CD4-positive, CD25-positive, alpha-beta regulatory T cell (primary cell): Measurements from ENCODE around the gene IGSF9B. TPM values are rescaled to one million over a fixed set of nuclear protein-coding genes. Genes with fewer than 3 reads are reported as not detected.

ENCODE experiments used
- ATAC-seq, 2 donors: fragments of 150-1000 bp; cut with Tn5 transposase; one replicate each; pipeline ENCODE4 v1.10.0; 2021; ENCODE audit warnings: low read depth in 2 of 2, moderate number of reproducible peaks in 2 of 2, moderate library complexity in 1 of 2
- DNase-seq, 3 donors: peaks; one replicate each; pipeline versions ENCODE4 v3.0.0 to v3.0.0-alpha.2; 2012 to 2022; ENCODE audit warnings: mixed read lengths in 1 of 3
- H3K27ac ChIP-seq: one replicate; pipeline ENCODE4 v1.7.0; 2013; ENCODE audit warnings: mild to moderate bottlenecking, low read length; ENCODE audit not compliant: insufficient read depth, poor library complexity, severe bottlenecking
- H3K27me3 ChIP-seq: one replicate; pipeline ENCODE4 v1.7.0; 2013; ENCODE audit warnings: low read length; ENCODE audit not compliant: control insufficient read depth, insufficient read depth
- H3K36me3 ChIP-seq: one replicate; pipeline ENCODE4 v1.7.0; 2013; ENCODE audit warnings: mild to moderate bottlenecking, low read length, moderate library complexity; ENCODE audit not compliant: control insufficient read depth, insufficient read depth
- H3K4me1 ChIP-seq: 2 replicates; pipeline ENCODE4 v1.7.0; 2013; ENCODE audit warnings: mild to moderate bottlenecking, low read length; ENCODE audit not compliant: insufficient read depth, control insufficient read depth, poor library complexity, severe bottlenecking
- H3K4me3 ChIP-seq: one replicate; pipeline ENCODE4 v1.7.0; 2013; ENCODE audit warnings: low read depth, mild to moderate bottlenecking, low read length, moderate library complexity
- H3K9me3 ChIP-seq, 2 experiments: 1 replicate in 1 of 2; 2 replicates in 1 of 2; pipeline ENCODE4 v1.7.0; 2013; ENCODE audit warnings: low read length in 2 of 2, mild to moderate bottlenecking in 1 of 2, moderate library complexity in 1 of 2; ENCODE audit not compliant: control insufficient read depth in 2 of 2
- H3K27ac Mint-ChIP-seq, 3 donors: one replicate each; pipeline ENCODE4 v1.8.0; 2020 to 2022; ENCODE audit warnings: mild to moderate bottlenecking in 3 of 3, mixed read lengths in 3 of 3, moderate library complexity in 2 of 3
- H3K27me3 Mint-ChIP-seq: one replicate; pipeline ENCODE4 v1.8.0; 2022; ENCODE audit warnings: mild to moderate bottlenecking, mixed read lengths
- H3K36me3 Mint-ChIP-seq: one replicate; pipeline ENCODE4 v1.8.0; 2020; ENCODE audit warnings: mixed read lengths
- H3K4me1 Mint-ChIP-seq, 4 donors: one replicate each; pipeline ENCODE4 v1.8.0; 2020 to 2022; ENCODE audit warnings: mixed read lengths in 4 of 4, mild to moderate bottlenecking in 1 of 4
- H3K4me3 Mint-ChIP-seq, 4 donors: one replicate each; pipeline ENCODE4 v1.8.0; 2020 to 2022; ENCODE audit warnings: mild to moderate bottlenecking in 4 of 4, mixed read lengths in 4 of 4, moderate library complexity in 3 of 4
- H3K9me3 Mint-ChIP-seq, 7 donors: one replicate each; pipeline ENCODE4 v1.8.0; 2020 to 2022; ENCODE audit warnings: mixed read lengths in 7 of 7, mild to moderate bottlenecking in 3 of 7, moderate library complexity in 2 of 7
- polyA plus RNA-seq, 4 donors: library from polyadenylated mRNA; unstranded; fragments of 300-500 nt; fragmentation: Illumina TruSeq; gene quantifications; one replicate each; pipeline ENCODE4 v1.2.3, GENCODE V29; 2021
- total RNA-seq: library from RNA; stranded (reverse); gene quantifications from one replicate; pipeline ENCODE4 v1.2.3, GENCODE V29; 2022

The IGSF9B gene
- total and polyA plus RNA-seq, 5 donors from 2014 or later, result 0.65 to 40.0 (median 1.3) TPM

- H3K36me3 Mint-ChIP-seq, result no peaks in the 10 kb centered on the region
- Histone ChIP-seq H3K9me3 (no peaks in the 10 kb centered on the region), H3K36me3 (no peaks in the 10 kb centered on the region), H3K4me1 (no peaks in the 10 kb centered on the region), H3K4me3 (no peak overlapping the region), H3K27ac (no peak overlapping the region), H3K27me3 (no peaks in the 10 kb centered on the region)
- no peaks in the 10 kb centered on the region for H3K4me1 Mint-ChIP-seq
- no peak overlapping the region for H3K27ac Mint-ChIP-seq
- no peak for DNase-seq
- no peak for ATAC-seq
- H3K4me3 Mint-ChIP-seq, result no peak overlapping the region
- peaks cover 6% of the 10 kb centered on the region for H3K27me3 Mint-ChIP-seq
- no peaks in the 10 kb centered on the region for H3K9me3 Mint-ChIP-seq
These were observed 25.4 kb upstream of the IGSF9B start for GRCh38 chr11:133982151-133982550.

DNA sequence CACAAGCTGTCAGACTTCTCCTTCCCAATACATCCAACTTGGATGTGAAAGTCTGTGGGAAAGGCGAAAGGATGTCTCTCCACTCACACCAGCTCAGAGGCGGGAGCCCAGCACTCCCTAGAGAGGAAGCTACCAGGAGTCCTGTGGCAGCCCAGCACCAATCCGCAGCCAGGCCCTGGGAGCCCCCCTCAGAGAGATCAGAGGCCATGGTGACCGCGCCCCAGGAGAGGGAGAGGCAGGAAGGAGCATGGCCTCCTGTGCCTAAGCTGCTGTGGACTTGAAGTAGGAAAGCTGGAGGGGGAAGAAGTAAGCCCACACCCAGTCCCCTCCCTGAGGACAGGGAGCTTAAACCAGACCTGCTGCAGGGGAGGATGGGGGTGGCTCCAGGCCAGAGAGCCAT is 24.4 kb upstream of the IGSF9B start:
- no peak overlapping the region for H3K4me3 Mint-ChIP-seq
- DNase-seq (no peak), ATAC-seq (no peak)
- Histone ChIP-seq H3K4me1 (no peaks in the 10 kb centered on the region), H3K27ac (no peak overlapping the region), H3K27me3 (no peaks in the 10 kb centered on the region), H3K9me3 (no peaks in the 10 kb centered on the region), H3K36me3 (no peaks in the 10 kb centered on the region), H3K4me3 (no peak overlapping the region)
- H3K4me1 Mint-ChIP-seq, result no peaks in the 10 kb centered on the region
- no peaks in the 10 kb centered on the region for H3K9me3 Mint-ChIP-seq
- H3K27ac Mint-ChIP-seq, result no peak overlapping the region
- H3K36me3 Mint-ChIP-seq, result no peaks in the 10 kb centered on the region
- H3K27me3 Mint-ChIP-seq, result peaks cover 6% of the 10 kb centered on the region

DNA sequence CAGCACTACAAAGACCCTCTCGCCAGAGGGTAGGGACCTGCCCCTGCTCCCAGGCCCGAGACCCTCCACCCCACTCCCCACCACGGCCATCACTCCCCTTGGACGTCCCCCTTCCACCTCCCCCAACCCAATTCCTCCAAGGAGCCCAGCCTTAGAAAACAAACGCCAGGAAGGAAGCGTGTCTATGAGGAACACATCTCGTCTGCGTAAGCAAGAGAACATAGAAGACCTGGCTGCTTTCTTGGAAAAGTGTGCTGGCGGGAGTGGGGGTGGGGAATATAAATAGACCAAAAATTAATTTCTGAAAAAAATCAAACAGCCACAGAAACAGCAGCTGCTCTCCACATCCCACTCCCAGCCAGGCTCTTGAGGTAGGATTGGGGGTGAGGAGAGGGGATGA is 23.9 kb upstream of the IGSF9B start:
- Mint-ChIP-seq H3K4me1 (no peaks in the 10 kb centered on the region), H3K27me3 (peaks cover 6% of the 10 kb centered on the region), H3K4me3 (no peak overlapping the region), H3K27ac (no peak overlapping the region), H3K9me3 (no peaks in the 10 kb centered on the region), H3K36me3 (no peaks in the 10 kb centered on the region)
- no peak overlapping the region for H3K4me3 ChIP-seq
- no peaks in the 10 kb centered on the region for H3K36me3 ChIP-seq
- no peaks in the 10 kb centered on the region for H3K27me3 ChIP-seq
- no peak overlapping the region for H3K27ac ChIP-seq
- no peak for DNase-seq
- no peak for ATAC-seq
- H3K9me3 ChIP-seq, result no peaks in the 10 kb centered on the region
- H3K4me1 ChIP-seq, result no peaks in the 10 kb centered on the region

DNA sequence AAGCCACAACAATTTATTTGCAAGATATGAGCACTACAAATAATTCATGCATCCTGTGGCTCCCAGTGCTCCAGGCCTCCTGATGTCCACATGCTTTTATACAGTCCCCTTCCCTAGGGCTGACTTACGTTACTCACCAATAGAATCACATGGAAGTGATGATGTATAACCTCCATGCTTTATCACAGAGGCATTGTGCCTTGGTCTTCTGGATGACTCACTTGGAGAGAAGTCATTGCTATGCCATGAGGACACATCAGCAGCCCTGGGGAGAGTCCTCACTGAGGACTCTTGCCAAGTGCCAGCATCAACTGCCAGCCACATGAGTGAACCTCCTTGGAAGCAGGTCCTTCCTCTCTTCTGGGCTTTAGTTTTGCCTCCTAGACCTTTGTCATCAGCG is 22.0 kb upstream of the IGSF9B start:
- DNase-seq (no peak), ATAC-seq (no peak)
- H3K36me3 Mint-ChIP-seq, result no peaks in the 10 kb centered on the region
- H3K9me3 Mint-ChIP-seq, result no peaks in the 10 kb centered on the region
- Histone ChIP-seq H3K4me3 (no peak overlapping the region), H3K4me1 (no peaks in the 10 kb centered on the region), H3K9me3 (no peaks in the 10 kb centered on the region), H3K36me3 (no peaks in the 10 kb centered on the region), H3K27me3 (no peaks in the 10 kb centered on the region), H3K27ac (no peak overlapping the region)
- H3K4me1 Mint-ChIP-seq, result no peaks in the 10 kb centered on the region
- no peak overlapping the region for H3K4me3 Mint-ChIP-seq
- H3K27me3 Mint-ChIP-seq, result peaks cover 6% of the 10 kb centered on the region
- no peak overlapping the region for H3K27ac Mint-ChIP-seq

GRCh38 chr11:133977067-133977677 is 20.4 kb upstream of the IGSF9B start:
- Histone ChIP-seq H3K9me3 (no peaks in the 10 kb centered on the region), H3K27ac (no peak overlapping the region), H3K4me1 (no peaks in the 10 kb centered on the region), H3K36me3 (no peaks in the 10 kb centered on the region), H3K4me3 (no peak overlapping the region), H3K27me3 (no peaks in the 10 kb centered on the region)
- Mint-ChIP-seq H3K27ac (no peak overlapping the region), H3K27me3 (peaks cover 6% of the 10 kb centered on the region), H3K4me3 (no peak overlapping the region), H3K9me3 (peaks cover 0 to 1% (median 0%) of the 10 kb centered on the region in 7 donors), H3K36me3 (no peaks in the 10 kb centered on the region), H3K4me1 (no peaks in the 10 kb centered on the region)
- DNase-seq (peak in 1 of 3 donors; percentile 20), ATAC-seq (no peak)

- Mint-ChIP-seq H3K4me1 (no peaks in the 10 kb centered on the region), H3K9me3 (peaks cover 0 to 1% (median 0%) of the 10 kb centered on the region in 7 donors), H3K4me3 (no peak overlapping the region), H3K27ac (no peak overlapping the region), H3K27me3 (peaks cover 9% of the 10 kb centered on the region), H3K36me3 (no peaks in the 10 kb centered on the region)
- H3K27me3 ChIP-seq, result no peaks in the 10 kb centered on the region
- H3K4me3 ChIP-seq, result no peak overlapping the region
- ATAC-seq (no peak), DNase-seq (no peak)
- no peak overlapping the region for H3K27ac ChIP-seq
- no peaks in the 10 kb centered on the region for H3K36me3 ChIP-seq
- H3K4me1 ChIP-seq, result no peaks in the 10 kb centered on the region
- H3K9me3 ChIP-seq, result no peaks in the 10 kb centered on the region
These were observed 18.7 kb upstream of the IGSF9B start for GRCh38 chr11:133975488-133975849.

- H3K4me3 Mint-ChIP-seq, result no peak overlapping the region
- H3K9me3 ChIP-seq, result no peaks in the 10 kb centered on the region
- H3K4me3 ChIP-seq, result no peak overlapping the region
- no peaks in the 10 kb centered on the region for H3K4me1 ChIP-seq
- ATAC-seq (no peak), DNase-seq (no peak)
- H3K36me3 ChIP-seq, result no peaks in the 10 kb centered on the region
- no peaks in the 10 kb centered on the region for H3K36me3 Mint-ChIP-seq
- H3K4me1 Mint-ChIP-seq, result no peaks in the 10 kb centered on the region
- H3K9me3 Mint-ChIP-seq, result peaks cover 0 to 1% (median 0%) of the 10 kb centered on the region in 7 donors
- no peak overlapping the region for H3K27ac Mint-ChIP-seq
- H3K27me3 Mint-ChIP-seq, result peaks cover 12% of the 10 kb centered on the region
- H3K27ac ChIP-seq, result no peak overlapping the region
- no peaks in the 10 kb centered on the region for H3K27me3 ChIP-seq
These were observed 18.2 kb upstream of the IGSF9B start for GRCh38 chr11:133974836-133975487.

DNA sequence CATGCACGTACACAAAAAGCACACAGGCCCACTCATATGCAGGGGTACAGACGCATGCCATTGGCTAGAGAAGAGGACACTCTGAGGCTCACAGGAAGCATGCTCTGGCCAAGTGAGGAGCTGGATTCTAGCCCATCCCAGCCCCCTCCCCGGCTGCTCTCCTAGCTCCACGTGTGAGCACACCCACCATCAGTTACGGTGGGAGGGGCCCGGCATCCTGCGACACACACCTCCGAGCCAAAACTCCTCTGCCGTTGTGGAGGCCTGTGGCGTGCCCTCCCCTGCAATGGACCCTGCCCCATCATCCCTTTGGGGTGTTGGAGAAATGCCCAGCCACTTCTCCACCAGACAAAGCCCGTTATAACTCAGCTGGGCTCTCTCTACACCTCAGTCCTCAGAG is 15.1 kb upstream of the IGSF9B start:
- Mint-ChIP-seq H3K9me3 (peaks cover 0 to 1% (median 0%) of the 10 kb centered on the region in 7 donors), H3K36me3 (no peaks in the 10 kb centered on the region), H3K27me3 (peaks cover 32% of the 10 kb centered on the region), H3K27ac (no peak overlapping the region), H3K4me1 (peaks cover 0 to 11% (median 0%) of the 10 kb centered on the region in 4 donors), H3K4me3 (no peak overlapping the region)
- H3K9me3 ChIP-seq, result no peaks in the 10 kb centered on the region
- peaks cover 2% of the 10 kb centered on the region for H3K27me3 ChIP-seq
- no peak overlapping the region for H3K27ac ChIP-seq
- no peaks in the 10 kb centered on the region for H3K36me3 ChIP-seq
- DNase-seq (no peak), ATAC-seq (no peak)
- no peak overlapping the region for H3K4me3 ChIP-seq
- no peaks in the 10 kb centered on the region for H3K4me1 ChIP-seq
